ENCODE measurements around the gene DDX1. TPM values are rescaled to one million over a fixed set of nuclear protein-coding genes. Genes with fewer than 3 reads are reported as not detected.
"Not testable (repeated sequence)": the region's sequence is repeated elsewhere in the genome, so short reads cannot be mapped to it uniquely, and the experiment has no call there.

DDX1 gene
- total and polyA plus RNA-seq, 5 experiments from 2014 or later = 39.9 to 64.1 (median 57.7) TPM

- H3K36me3 Mint-ChIP-seq = peaks cover 6 to 69% (median 13%) of the 10 kb centered on the region in 3 donors
- POLR2A ChIA-PET = no interaction called here
- no peak for DNase-seq
These were observed 24.8 kb downstream of the DDX1 start for GRCh38 chr2:15616429-15616828.

GRCh38 chr2:15616850-15617777 lies 25.4 kb downstream of the DDX1 start:
- POLR2A ChIA-PET = interaction anchor here (0.6 kb wide), 1 partner anchor 23 kb away, joined by 3 read pairs; no protein-coding TSS in a partner anchor
- Mint-ChIP-seq H3K36me3 (peaks cover 6 to 76% (median 13%) of the 10 kb centered on the region in 3 donors), H3K4me1 (peaks cover 2 to 14% (median 6%) of the 10 kb centered on the region in 4 donors), H3K9me3 (no peaks in the 10 kb centered on the region), H3K27ac (no peak overlapping the region), H3K4me3 (no peak overlapping the region), H3K27me3 (no peaks in the 10 kb centered on the region)
- ATAC-seq = no peak
- no peak for DNase-seq

More at GRCh38 chr2:15616429-15616828, 24.8 kb downstream of the DDX1 start:
- no peak overlapping the region for H3K27ac Mint-ChIP-seq
- ATAC-seq = no peak
- no peaks in the 10 kb centered on the region for H3K9me3 Mint-ChIP-seq
- no peak overlapping the region for H3K4me3 Mint-ChIP-seq
- peaks cover 2 to 14% (median 6%) of the 10 kb centered on the region in 4 donors for H3K4me1 Mint-ChIP-seq
- no peaks in the 10 kb centered on the region for H3K27me3 Mint-ChIP-seq

- no peak overlapping the region for H3K4me3 Mint-ChIP-seq
- H3K4me1 Mint-ChIP-seq = peaks cover 2 to 14% (median 6%) of the 10 kb centered on the region in 4 donors
- no peaks in the 10 kb centered on the region for H3K9me3 Mint-ChIP-seq
- no peaks in the 10 kb centered on the region for H3K27me3 Mint-ChIP-seq
- DNase-seq (no peak), ATAC-seq (no peak)
- H3K27ac Mint-ChIP-seq = no peak overlapping the region
- peaks cover 6 to 81% (median 13%) of the 10 kb centered on the region in 3 donors for H3K36me3 Mint-ChIP-seq
- POLR2A ChIA-PET = interaction anchor here (0.6 kb wide), 1 partner anchor 24 kb away, joined by 3 read pairs; no protein-coding TSS in a partner anchor
These were observed 26.2 kb downstream of the DDX1 start for GRCh38 chr2:15617778-15618448.

- peaks cover 2 to 11% (median 5%) of the 10 kb centered on the region in 4 donors for H3K4me1 Mint-ChIP-seq
These were observed 26.8 kb downstream of the DDX1 start for GRCh38 chr2:15618449-15618855.

GRCh38 chr2:15619076-15619475 lies 27.4 kb downstream of the DDX1 start:
- H3K27ac Mint-ChIP-seq = no peak overlapping the region
- H3K27me3 Mint-ChIP-seq = no peaks in the 10 kb centered on the region
- POLR2A ChIA-PET = interaction anchor here (0.5 kb wide), 1 partner anchor 16 kb away, joined by 3 read pairs; no protein-coding TSS in a partner anchor
- no peak overlapping the region for H3K4me3 Mint-ChIP-seq
- no peak for DNase-seq
- H3K4me1 Mint-ChIP-seq = peaks cover 2 to 9% (median 3%) of the 10 kb centered on the region in 4 donors
- no peak for ATAC-seq
- H3K9me3 Mint-ChIP-seq = peaks cover 0 to 4% (median 0%) of the 10 kb centered on the region in 9 donors
- H3K36me3 Mint-ChIP-seq = peaks cover 4 to 81% (median 15%) of the 10 kb centered on the region in 3 donors

More at GRCh38 chr2:15618449-15618855, 26.8 kb downstream of the DDX1 start:
- Mint-ChIP-seq H3K36me3 (peaks cover 3 to 80% (median 11%) of the 10 kb centered on the region in 3 donors), H3K4me3 (no peak overlapping the region), H3K27me3 (no peaks in the 10 kb centered on the region), H3K9me3 (no peaks in the 10 kb centered on the region), H3K27ac (no peak overlapping the region)
- ATAC-seq = no peak
- no peak for DNase-seq
- POLR2A ChIA-PET = interaction anchor here (0.5 kb wide), 1 partner anchor 17 kb away, joined by 3 read pairs; no protein-coding TSS in a partner anchor

- DNase-seq = no peak
- H3K27ac Mint-ChIP-seq = peak overlapping the region in 1 of 10 donors; percentile 5
- POLR2A ChIA-PET = no interaction called here
- no peak overlapping the region for H3K4me3 Mint-ChIP-seq
- peaks cover 8 to 83% (median 19%) of the 10 kb centered on the region in 3 donors for H3K36me3 Mint-ChIP-seq
- peaks cover 0 to 6% (median 0%) of the 10 kb centered on the region in 9 donors for H3K9me3 Mint-ChIP-seq
- no peak for ATAC-seq
- peaks cover 2 to 9% (median 3%) of the 10 kb centered on the region in 4 donors for H3K4me1 Mint-ChIP-seq
- H3K27me3 Mint-ChIP-seq = no peaks in the 10 kb centered on the region
These were observed 27.8 kb downstream of the DDX1 start for GRCh38 chr2:15619510-15619909.

- Mint-ChIP-seq H3K4me1 (peaks cover 2 to 8% (median 3%) of the 10 kb centered on the region in 4 donors), H3K27me3 (no peaks in the 10 kb centered on the region), H3K36me3 (peaks cover 8 to 83% (median 23%) of the 10 kb centered on the region in 3 donors), H3K27ac (peak overlapping the region in 1 of 10 donors; percentile 5), H3K9me3 (peaks cover 0 to 6% (median 0%) of the 10 kb centered on the region in 9 donors), H3K4me3 (no peak overlapping the region)
- POLR2A ChIA-PET = no interaction called here
- DNase-seq (no peak), ATAC-seq (no peak)
These were observed 28.3 kb downstream of the DDX1 start for GRCh38 chr2:15619938-15620337.

- peaks cover 8 to 83% (median 27%) of the 10 kb centered on the region in 3 donors for H3K36me3 Mint-ChIP-seq
- no peak overlapping the region for H3K4me3 Mint-ChIP-seq
- no peak overlapping the region for H3K27ac Mint-ChIP-seq
- no peak for ATAC-seq
- DNase-seq = no peak
- no peaks in the 10 kb centered on the region for H3K27me3 Mint-ChIP-seq
- H3K4me1 Mint-ChIP-seq = peaks cover under 1 to 4% (median 1%) of the 10 kb centered on the region in 4 donors
- H3K9me3 Mint-ChIP-seq = peaks cover 0 to 6% (median 0%) of the 10 kb centered on the region in 9 donors
- POLR2A ChIA-PET = no interaction called here
These were observed 28.7 kb downstream of the DDX1 start for GRCh38 chr2:15620340-15620739.

- no peak for ATAC-seq
- peaks cover 0 to 3% (median 0%) of the 10 kb centered on the region in 4 donors for H3K4me1 Mint-ChIP-seq
- peak overlapping the region in 1 of 10 donors; percentile 40 for H3K27ac Mint-ChIP-seq
- H3K4me3 Mint-ChIP-seq = no peak overlapping the region
- DNase-seq = no peak
- H3K9me3 Mint-ChIP-seq = peaks cover 0 to 6% (median 0%) of the 10 kb centered on the region in 9 donors
- peaks cover 8 to 85% (median 29%) of the 10 kb centered on the region in 3 donors for H3K36me3 Mint-ChIP-seq
- H3K27me3 Mint-ChIP-seq = no peaks in the 10 kb centered on the region
- POLR2A ChIA-PET = no interaction called here
These were observed 29.3 kb downstream of the DDX1 start for GRCh38 chr2:15620857-15621471.

- ATAC-seq, H3K9me3 Mint-ChIP-seq, H3K4me3 Mint-ChIP-seq, H3K27ac Mint-ChIP-seq, H3K27me3 Mint-ChIP-seq, H3K4me1 Mint-ChIP-seq, DNase-seq, POLR2A ChIA-PET: not testable (repeated sequence)
- H3K36me3 Mint-ChIP-seq = peaks cover 8 to 85% (median 28%) of the 10 kb centered on the region in 3 donors
These were observed 29.8 kb downstream of the DDX1 start for GRCh38 chr2:15621472-15621870.

- peaks cover 0 to 5% (median 0%) of the 10 kb centered on the region in 4 donors for H3K4me1 Mint-ChIP-seq
- no peak for DNase-seq
- ATAC-seq = no peak
- peaks cover 0 to 6% (median 0%) of the 10 kb centered on the region in 9 donors for H3K9me3 Mint-ChIP-seq
- H3K36me3 Mint-ChIP-seq = peaks cover 8 to 87% (median 26%) of the 10 kb centered on the region in 3 donors
- no peak overlapping the region for H3K4me3 Mint-ChIP-seq
- H3K27me3 Mint-ChIP-seq = no peaks in the 10 kb centered on the region
- H3K27ac Mint-ChIP-seq = no peak overlapping the region
- POLR2A ChIA-PET = no interaction called here
These were observed 30.5 kb downstream of the DDX1 start for GRCh38 chr2:15622214-15622613.
